Lower lobe of right lung (tissue), 2 donors: Measurements from ENCODE around the gene DHRS12. TPM values are rescaled to one million over a fixed set of nuclear protein-coding genes. Genes with fewer than 3 reads are reported as not detected.

ENCODE experiments used
- ATAC-seq, 2 donors: fragments of 200-7000 bp; cut with Tn5 transposase; one replicate each; pipeline ENCODE4 v1.9.1; 2020 to 2022; ENCODE audit warnings: mild to moderate bottlenecking in 2 of 2, moderate library complexity in 2 of 2
- DNase-seq: peaks from one replicate; pipeline ENCODE4 v3.0.0-alpha.2; 2020
- H3K27ac ChIP-seq: fragments of 200-600 bp; one replicate; pipeline ENCODE4 v1.8.0; 2022
- H3K27me3 ChIP-seq: fragments of 200-600 bp; one replicate; pipeline ENCODE4 v1.8.0; 2022; ENCODE audit warnings: low read depth
- H3K36me3 ChIP-seq: fragments of 200-600 bp; one replicate; pipeline ENCODE4 v1.8.0; 2022; ENCODE audit warnings: mild to moderate bottlenecking
- H3K4me1 ChIP-seq: fragments of 200-600 bp; one replicate; pipeline ENCODE4 v1.8.0; 2022
- H3K4me3 ChIP-seq: fragments of 200-600 bp; one replicate; pipeline ENCODE4 v1.8.0; 2022; ENCODE audit warnings: mild to moderate bottlenecking
- H3K9me3 ChIP-seq: fragments of 200-600 bp; one replicate; pipeline ENCODE4 v1.8.0; 2022
- CTCF ChIP-seq: fragments of 200-600 bp; IDR thresholded peaks from one replicate; pipeline ENCODE4 v1.8.0; 2022; ENCODE audit warnings: antibody characterized with exemption, mild to moderate bottlenecking
- intact Hi-C: fragments of 100-400 bp; cut with DNase I; formaldehyde crosslinking; loops from one replicate; pipeline ENCODE4 v1.11.0; 2022
- total RNA-seq: library from RNA; stranded (reverse); fragmentation: NEBNext Ultra II Directional; extraction: Animal tissue kit (Norgen Biotek cat#: 25700); gene quantifications from one replicate; pipeline ENCODE4 v1.2.1, GENCODE V29; 2021
- donor health status: DM: no; HTN: yes; CAD: no; lungs with severe emphysema.

DHRS12 gene
- total RNA-seq, 1 donor from 2014 or later = 13.4 TPM

- H3K4me3 ChIP-seq = peak overlapping the region; percentile 67
- no peak for TF ChIP-seq CTCF
- H3K36me3 ChIP-seq = no peaks in the 10 kb centered on the region
- H3K27me3 ChIP-seq = no peaks in the 10 kb centered on the region
- peak overlapping the region; percentile 100 for H3K27ac ChIP-seq
- H3K9me3 ChIP-seq = no peaks in the 10 kb centered on the region
- intact Hi-C loops = no loop called here
- DNase-seq = no peak
- no peak for ATAC-seq
- peaks cover 33% of the 10 kb centered on the region for H3K4me1 ChIP-seq
These were observed 1.4 kb upstream of the DHRS12 start for GRCh38 chr13:51805313-51805712.

GRCh38 chr13:51804295-51805172, 571 bp upstream of the DHRS12 start:
- intact Hi-C loops = no loop called here
- DNase-seq = no peak
- H3K4me3 ChIP-seq = peak overlapping the region; percentile 67
- ATAC-seq = peak in 1 of 2 donors; percentile 0
- no peaks in the 10 kb centered on the region for H3K27me3 ChIP-seq
- H3K9me3 ChIP-seq = no peaks in the 10 kb centered on the region
- no peaks in the 10 kb centered on the region for H3K36me3 ChIP-seq
- H3K4me1 ChIP-seq = peaks cover 33% of the 10 kb centered on the region
- TF ChIP-seq CTCF = no peak
- H3K27ac ChIP-seq = peak overlapping the region; percentile 100

GRCh38 chr13:51802631-51803418, 1.1 kb downstream of the DHRS12 start:
- H3K27me3 ChIP-seq = no peaks in the 10 kb centered on the region
- H3K9me3 ChIP-seq = no peaks in the 10 kb centered on the region
- H3K36me3 ChIP-seq = no peaks in the 10 kb centered on the region
- H3K4me3 ChIP-seq = peak overlapping the region; percentile 67
- intact Hi-C loops = no loop called here
- DNase-seq = no peak
- ATAC-seq = no peak
- peaks cover 33% of the 10 kb centered on the region for H3K4me1 ChIP-seq
- no peak for TF ChIP-seq CTCF
- H3K27ac ChIP-seq = peak overlapping the region; percentile 100

GRCh38 chr13:51801631-51802099, 2.3 kb downstream of the DHRS12 start:
- Histone ChIP-seq H3K4me1 (peaks cover 33% of the 10 kb centered on the region), H3K27ac (peak overlapping the region; percentile 72), H3K4me3 (no peak overlapping the region), H3K9me3 (no peaks in the 10 kb centered on the region), H3K36me3 (peaks cover 5% of the 10 kb centered on the region), H3K27me3 (no peaks in the 10 kb centered on the region)
- ATAC-seq (peak; percentile 27 to 33), DNase-seq (peak; percentile 90)
- intact Hi-C loops = no loop called here
- TF ChIP-seq CTCF = no peak

- Histone ChIP-seq H3K27ac (no peak overlapping the region), H3K9me3 (no peaks in the 10 kb centered on the region), H3K4me3 (no peak overlapping the region), H3K4me1 (peaks cover 33% of the 10 kb centered on the region), H3K27me3 (no peaks in the 10 kb centered on the region), H3K36me3 (peaks cover 8% of the 10 kb centered on the region)
- no peak for TF ChIP-seq CTCF
- intact Hi-C loops = no loop called here
- DNase-seq = no peak
- no peak for ATAC-seq
These were observed 3.5 kb downstream of the DHRS12 start for GRCh38 chr13:51800486-51800885.
